Measurements from ENCODE around the gene UBE3C.
"Not testable (repeated sequence)": the region's sequence is repeated elsewhere in the genome, so short reads cannot be mapped to it uniquely, and the experiment has no call there.

UBE3C gene

DNA sequence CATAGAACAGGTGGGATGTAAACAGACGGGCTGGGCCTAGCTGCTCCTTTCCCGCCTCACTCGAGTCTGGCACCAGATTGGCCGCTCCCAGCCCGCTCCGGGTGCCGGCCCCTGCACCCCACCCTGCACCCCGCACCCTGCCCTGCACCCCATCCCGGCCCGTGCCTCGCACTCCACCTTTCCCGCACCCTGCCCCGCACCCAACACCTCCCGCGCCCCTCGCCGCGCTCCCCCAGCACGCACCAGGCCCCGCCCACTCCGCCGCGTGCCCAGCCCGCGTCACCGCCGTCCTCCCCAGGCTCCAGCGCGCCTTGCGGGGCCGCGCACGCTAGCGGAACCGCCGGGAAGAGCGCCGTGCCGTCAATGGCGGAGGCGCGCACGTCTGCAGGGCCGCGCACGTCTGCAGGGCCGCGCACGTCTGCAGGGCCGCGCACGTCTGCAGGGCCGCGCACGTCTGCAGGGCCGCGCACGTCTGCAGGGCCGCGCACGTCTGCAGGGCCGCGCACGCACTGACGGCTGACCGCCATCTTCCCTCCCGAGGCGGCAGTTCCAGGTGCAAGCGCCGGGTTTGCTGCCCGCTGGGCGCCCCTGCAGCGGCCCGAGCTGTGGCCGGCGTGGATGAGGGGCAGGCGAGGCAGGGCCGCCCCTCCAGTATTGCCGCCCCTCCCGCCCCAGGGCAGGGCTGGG, at the start of gene UBE3C:
TSS of gene UBE3C (plus strand) at position 503 of the 687 bp plus-strand sequence. CDS start 347 bp downstream, outside the sequence.
- peak; percentile 78 for DNase-seq (ENCODE audit: low read depth)

- no peak for DNase-seq (ENCODE audit: low read depth)
Measured at GRCh38 chr7:157089100-157089610, 49.6 kb upstream of the UBE3C start.

- no peak for DNase-seq (ENCODE audit: low read depth)
Measured at GRCh38 chr7:157090485-157091165, 48.1 kb upstream of the UBE3C start.

DNA sequence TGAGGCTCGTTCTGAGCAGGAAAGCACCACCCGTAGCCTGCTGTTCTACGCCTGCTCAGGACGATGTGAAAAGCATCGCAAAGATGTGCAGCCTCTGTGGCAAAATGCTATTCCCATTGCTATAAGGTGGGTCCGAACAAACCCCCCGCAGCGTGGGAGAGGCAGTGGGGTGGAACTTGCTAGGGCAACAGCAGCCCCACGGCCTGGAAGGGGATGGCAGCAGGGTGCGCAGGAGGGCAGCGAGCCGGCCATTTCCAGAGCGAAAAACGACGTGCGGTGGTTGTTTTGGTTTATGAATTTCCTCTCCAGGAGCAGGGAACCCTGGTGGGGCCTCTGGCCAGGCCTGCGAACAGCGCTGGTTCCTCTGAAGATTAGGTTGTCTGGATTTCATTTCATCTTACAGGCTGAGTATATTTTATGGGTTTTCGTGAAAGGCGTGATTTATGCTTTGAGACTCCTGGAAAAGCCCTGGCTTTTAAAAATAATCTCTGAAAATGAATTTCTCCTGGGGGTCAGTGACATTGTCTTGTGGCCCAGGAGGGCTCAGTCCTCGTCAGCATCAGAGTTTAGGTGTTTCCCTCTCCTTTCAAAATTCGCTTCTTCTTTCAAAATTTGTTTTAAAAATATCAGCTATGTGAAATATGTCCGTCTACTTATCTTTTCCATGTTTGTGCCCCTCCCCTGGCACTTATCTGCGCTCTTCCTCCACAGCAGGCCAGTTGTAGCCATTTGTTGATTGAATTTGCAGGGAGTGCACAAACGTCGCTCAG, 42.3 kb upstream of the UBE3C start:
- no peak for DNase-seq (ENCODE audit: low read depth)

- no peak for DNase-seq (ENCODE audit: low read depth)
Measured at GRCh38 chr7:157097056-157097329, 41.7 kb upstream of the UBE3C start.

DNA sequence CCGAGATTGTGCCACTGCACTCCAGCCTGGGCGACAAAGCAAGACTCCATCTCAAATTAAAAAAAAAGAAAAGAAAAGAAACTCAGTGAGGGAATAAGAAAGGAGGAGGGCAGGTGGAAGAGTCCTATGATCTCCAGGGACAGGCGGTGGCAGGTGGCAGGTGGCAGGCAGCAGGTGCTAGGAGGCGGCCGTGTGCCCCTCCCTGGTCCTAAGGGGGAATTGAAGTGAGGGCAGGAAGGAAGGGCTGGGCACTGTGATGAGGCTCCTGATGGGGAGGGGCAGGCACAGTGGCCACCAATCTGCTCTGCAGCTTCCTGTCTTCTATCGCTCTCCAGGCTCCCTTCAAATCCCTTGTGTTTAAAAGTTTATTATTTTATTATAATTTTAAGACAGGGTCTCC, 41.2 kb upstream of the UBE3C start:
- DNase-seq (ENCODE audit: low read depth) = no peak

- not testable (repeated sequence) for DNase-seq (ENCODE audit: low read depth)
Measured at GRCh38 chr7:157100005-157100404, 38.7 kb upstream of the UBE3C start.

- DNase-seq (ENCODE audit: low read depth) = not testable (repeated sequence)
Measured at GRCh38 chr7:157103641-157104040, 35.1 kb upstream of the UBE3C start.

DNA sequence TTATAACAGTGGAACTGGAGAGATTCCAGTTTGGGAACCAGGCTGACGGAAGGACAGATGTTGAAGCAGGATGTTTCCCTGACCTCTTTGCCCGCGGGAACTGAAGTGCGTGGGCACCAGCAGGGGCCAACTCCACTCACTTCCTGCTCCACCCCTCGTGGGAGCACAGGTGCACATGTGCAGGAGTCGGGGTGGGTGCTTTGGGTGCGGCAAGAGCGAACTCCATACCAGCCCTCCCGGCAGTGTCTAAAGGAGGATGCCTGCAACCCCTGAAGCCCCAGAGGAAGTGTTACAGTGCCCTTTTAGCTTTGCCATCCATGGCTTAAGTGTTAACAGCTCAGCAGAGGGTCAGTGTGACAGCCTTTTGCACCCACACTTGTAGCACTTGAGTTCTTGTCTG, 27.4 kb upstream of the UBE3C start:
- no peak for DNase-seq (ENCODE audit: low read depth)

GRCh38 chr7:157112706-157113105, 26.0 kb upstream of the UBE3C start:
- DNase-seq (ENCODE audit: low read depth) = no peak

GRCh38 chr7:157113607-157114006, 25.1 kb upstream of the UBE3C start:
- no peak for DNase-seq (ENCODE audit: low read depth)

- DNase-seq (ENCODE audit: low read depth) = no peak
Measured at GRCh38 chr7:157116762-157117161, 22.0 kb upstream of the UBE3C start.

- no peak for DNase-seq (ENCODE audit: low read depth)
Measured at GRCh38 chr7:157117796-157118195, 20.9 kb upstream of the UBE3C start.

GRCh38 chr7:157120181-157120580, 18.5 kb upstream of the UBE3C start:
- no peak for DNase-seq (ENCODE audit: low read depth)

- DNase-seq (ENCODE audit: low read depth) = no peak
Measured at GRCh38 chr7:157121184-157121715, 17.5 kb upstream of the UBE3C start.

- no peak for DNase-seq (ENCODE audit: low read depth)
Measured at GRCh38 chr7:157122800-157123495, 15.8 kb upstream of the UBE3C start.

GRCh38 chr7:157124690-157125089, 14.0 kb upstream of the UBE3C start:
- no peak for DNase-seq (ENCODE audit: low read depth)

GRCh38 chr7:157125376-157126223, 13.1 kb upstream of the UBE3C start:
- DNase-seq (ENCODE audit: low read depth) = no peak

- DNase-seq (ENCODE audit: low read depth) = no peak
Measured at GRCh38 chr7:157126921-157127320, 11.8 kb upstream of the UBE3C start.

DNA sequence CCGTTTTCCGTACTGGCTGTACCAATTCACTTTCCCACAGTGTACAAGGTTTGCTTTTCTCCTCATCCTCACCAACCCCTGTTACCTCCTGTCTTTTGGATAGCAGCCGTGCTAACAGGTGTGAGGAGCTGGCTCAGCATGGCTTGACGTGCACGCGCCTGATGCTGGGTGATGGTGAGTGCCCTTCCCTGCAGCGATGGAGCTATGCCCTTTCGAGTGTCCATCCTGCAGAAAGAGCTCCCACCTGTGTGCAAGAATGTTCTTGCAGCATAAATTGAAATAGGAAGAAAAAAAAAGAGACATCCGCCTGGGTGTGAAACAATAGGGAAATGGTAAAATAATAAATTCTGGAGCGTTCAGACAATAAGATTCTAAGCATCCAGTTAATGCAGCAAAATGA, 9.5 kb upstream of the UBE3C start:
- no peak for DNase-seq (ENCODE audit: low read depth)

- DNase-seq (ENCODE audit: low read depth) = no peak
Measured at GRCh38 chr7:157129907-157130460, 8.7 kb upstream of the UBE3C start.
